GM12891 (cell line): ENCODE data around the gene ATP1B3.

Source experiments
- PAX5 ChIP-seq: IDR thresholded peaks from 2 replicates; pipeline ENCODE4 v1.6.1; 2011; ENCODE audit warnings: low read length, moderate library complexity, mild to moderate bottlenecking; ENCODE audit not compliant: insufficient read depth, severe bottlenecking
- POLR2A ChIP-seq: IDR thresholded peaks from 2 replicates; pipeline ENCODE4 v1.6.1; 2011; ENCODE audit warnings: low read depth, low read length, control low read depth
- POLR2AphosphoS5 ChIP-seq: IDR thresholded peaks from 2 replicates; pipeline ENCODE4 v1.6.1; 2011; ENCODE audit warnings: low read depth, low read length, control low read depth
- POU2F2 ChIP-seq: IDR thresholded peaks from 2 replicates; pipeline ENCODE4 v1.6.1; 2011; ENCODE audit warnings: low read depth, mild to moderate bottlenecking, control low read depth, low read length, moderate library complexity
- SPI1 ChIP-seq: IDR thresholded peaks from 2 replicates; pipeline ENCODE4 v1.6.1; 2011; ENCODE audit warnings: low read depth, low read length, control low read depth
- TAF1 ChIP-seq: IDR thresholded peaks from 2 replicates; pipeline ENCODE4 v1.6.1; 2011; ENCODE audit warnings: low read depth, low read length, control low read depth

DNA sequence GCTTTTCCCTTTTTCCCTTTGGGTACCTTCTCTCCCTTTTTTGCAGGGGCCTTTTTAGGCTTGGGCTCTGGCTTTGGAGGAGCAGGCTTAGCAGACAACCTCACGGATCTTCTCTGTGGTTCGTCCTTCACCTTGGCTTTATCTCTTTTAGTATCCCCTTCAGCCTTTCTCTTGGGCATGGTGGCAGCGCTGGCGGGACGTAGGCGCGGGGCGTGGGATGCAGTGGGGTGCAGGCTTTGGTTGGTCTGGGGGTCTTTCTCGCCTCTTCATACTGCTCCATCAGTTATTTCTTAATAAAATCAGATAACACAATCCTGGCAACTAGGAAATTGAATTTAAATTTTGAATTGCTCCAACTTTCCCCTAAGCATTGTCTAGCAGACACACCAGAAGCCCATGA lies 11.3 kb upstream of the ATP1B3 start:
- TF ChIP-seq POLR2A (no peak), POLR2AphosphoS5 (no peak), SPI1 (no peak), PAX5 (no peak), TAF1 (no peak), POU2F2 (no peak)
